Esophagus squamous epithelium (tissue), 4 donors: ENCODE data around the gene CUTC.

ENCODE experiments used
- POLR2A ChIP-seq, 4 donors: fragments of 450-650 bp; IDR thresholded peaks; one replicate each; pipeline ENCODE4 v1.6.1; 2017; ENCODE audit warnings: antibody characterized with exemption in 4 of 4, mild to moderate bottlenecking in 4 of 4, moderate library complexity in 3 of 4
- TF ChIP-seq, protein P1 (sequence below), 6 experiments: fragments of 450-650 bp in 4 of 6; fragments of 200-600 bp in 2 of 6; sonication (generic) in 2 of 6; IDR thresholded peaks; one replicate each; pipeline ENCODE4 v1.5.1; 2016 to 2019; ENCODE audit warnings: antibody characterized with exemption in 6 of 6, mild to moderate bottlenecking in 4 of 6, moderate library complexity in 4 of 6

DNA sequence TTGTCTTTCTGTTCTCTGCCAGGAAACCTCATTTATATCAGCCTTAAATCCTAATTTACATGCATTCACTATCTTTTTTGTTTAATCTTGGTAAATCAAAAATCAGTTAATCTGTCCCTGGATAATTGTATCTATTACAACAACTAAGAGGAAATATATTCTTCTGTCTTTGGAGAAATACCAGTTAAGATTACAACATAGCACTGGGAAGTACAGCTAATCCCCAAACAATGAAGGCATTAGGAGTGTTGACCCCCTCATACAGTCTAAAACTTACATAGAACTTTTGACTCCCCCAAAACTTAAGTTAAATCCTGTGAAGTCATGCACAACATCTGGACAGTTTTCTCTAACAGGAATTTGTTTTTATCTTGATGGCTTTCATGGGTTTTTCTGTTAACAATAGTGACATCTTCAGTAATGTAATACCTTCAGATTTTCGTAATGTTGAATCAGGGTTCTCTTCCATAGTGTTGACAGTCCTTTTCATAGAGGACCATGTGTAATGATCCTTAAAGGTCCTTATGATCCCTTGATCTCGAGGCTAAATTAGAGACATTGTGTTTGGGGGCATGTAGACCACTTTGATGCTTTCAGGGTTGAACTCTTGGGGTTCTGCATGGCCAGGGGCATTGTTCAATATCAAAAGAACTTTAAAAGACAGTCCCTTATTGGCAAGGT is 26.3 kb downstream of the CUTC start:
- TF ChIP-seq, protein P1, sequence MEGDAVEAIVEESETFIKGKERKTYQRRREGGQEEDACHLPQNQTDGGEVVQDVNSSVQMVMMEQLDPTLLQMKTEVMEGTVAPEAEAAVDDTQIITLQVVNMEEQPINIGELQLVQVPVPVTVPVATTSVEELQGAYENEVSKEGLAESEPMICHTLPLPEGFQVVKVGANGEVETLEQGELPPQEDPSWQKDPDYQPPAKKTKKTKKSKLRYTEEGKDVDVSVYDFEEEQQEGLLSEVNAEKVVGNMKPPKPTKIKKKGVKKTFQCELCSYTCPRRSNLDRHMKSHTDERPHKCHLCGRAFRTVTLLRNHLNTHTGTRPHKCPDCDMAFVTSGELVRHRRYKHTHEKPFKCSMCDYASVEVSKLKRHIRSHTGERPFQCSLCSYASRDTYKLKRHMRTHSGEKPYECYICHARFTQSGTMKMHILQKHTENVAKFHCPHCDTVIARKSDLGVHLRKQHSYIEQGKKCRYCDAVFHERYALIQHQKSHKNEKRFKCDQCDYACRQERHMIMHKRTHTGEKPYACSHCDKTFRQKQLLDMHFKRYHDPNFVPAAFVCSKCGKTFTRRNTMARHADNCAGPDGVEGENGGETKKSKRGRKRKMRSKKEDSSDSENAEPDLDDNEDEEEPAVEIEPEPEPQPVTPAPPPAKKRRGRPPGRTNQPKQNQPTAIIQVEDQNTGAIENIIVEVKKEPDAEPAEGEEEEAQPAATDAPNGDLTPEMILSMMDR (IDR thresholded peaks at IDR 0.05) = no peak
- TF ChIP-seq POLR2A (IDR thresholded peaks at IDR 0.05) = no peak
